GM12878 (cell line): ENCODE data around the gene BTC. TPM values are rescaled to one million over a fixed set of nuclear protein-coding genes. Genes with fewer than 3 reads are reported as not detected.

Experiments used
- ATAC-seq: fragments of 200-7000 bp; cut with Tn5 transposase; 3 replicates; pipeline ENCODE4 v1.9.1; 2020; ENCODE audit warnings: mild to moderate bottlenecking, moderate library complexity
- BruUV-seq: library from RNA; stranded (reverse); fragments of 400-500 nt; replicated peaks from 2 replicates; lab custom pipeline; 2021; lab: Mats Ljungman, UMichigan
- CTCF ChIA-PET: fragments of 300-600 bp; sonication (Branson Sonifier 250); formaldehyde crosslinking; extraction: SDS; loops from one replicate; lab custom pipeline; 2021; ENCODE audit warnings: inconsistent platforms; lab: Yijun Ruan, JAX
- POLR2A ChIA-PET: fragments of 350-600 bp; formaldehyde crosslinking; extraction: SDS; loops from one replicate; lab custom pipeline; 2021; ENCODE audit warnings: inconsistent platforms; lab: Charles Lee
- RAD21 ChIA-PET: fragments of 300-600 bp; sonication (Branson Sonifier 250); formaldehyde crosslinking; loops from one replicate; lab custom pipeline; 2023; ENCODE audit warnings: antibody characterized with exemption; ENCODE audit not compliant: unreplicated experiment; lab: Charles Lee
- SMC1A ChIA-PET: fragments of 300-600 bp; sonication (Branson Sonifier 250); formaldehyde crosslinking; loops from one replicate; lab custom pipeline; 2023; ENCODE audit not compliant: unreplicated experiment, uncharacterized antibody; lab: Charles Lee
- DNase-seq: peaks from one replicate; pipeline ENCODE4 v3.0.0-alpha.2; 2011; ENCODE audit warnings: low read depth, low spot score
- FAIRE-seq: peaks from 3 replicates; lab custom pipeline; 2011; peaks lifted over from hg19 to GRCh38; lab: Jason Lieb, UNC
- H2AFZ ChIP-seq: 2 replicates; pipeline ENCODE4 v1.6.0; 2011; ENCODE audit warnings: low read depth, low read length, control low read depth; ENCODE audit not compliant: control insufficient read depth
- H3K27ac ChIP-seq: 2 replicates; pipeline ENCODE4 v1.5.1; 2011; ENCODE audit warnings: control low read depth; ENCODE audit not compliant: control insufficient read depth, insufficient read depth
- H3K27me3 ChIP-seq, 2 experiments: replicated peaks in 1 of 2; 2 replicates each; pipeline versions ENCODE4 v1.6.0 to v1.6.1; 2011; ENCODE audit warnings: low read length in 1 of 2; ENCODE audit not compliant: control insufficient read depth in 2 of 2, insufficient read depth in 2 of 2
- H3K36me3 ChIP-seq, 2 experiments: 2 replicates each; pipeline ENCODE4 v1.5.1; 2011; ENCODE audit warnings: low read length in 1 of 2; ENCODE audit not compliant: control insufficient read depth in 2 of 2, insufficient read depth in 2 of 2
- H3K4me1 ChIP-seq: 2 replicates; pipeline ENCODE4 v1.6.1; 2011; ENCODE audit warnings: mild to moderate bottlenecking, low read length, moderate library complexity, mixed read lengths; ENCODE audit not compliant: control insufficient read depth, insufficient read depth
- H3K4me2 ChIP-seq: 2 replicates; pipeline ENCODE4 v1.6.0; 2011; ENCODE audit warnings: control low read depth; ENCODE audit not compliant: control insufficient read depth, insufficient read depth
- H3K4me3 ChIP-seq: fragments of 200-600 bp; sonication (generic); 2 replicates; pipeline ENCODE4 v1.5.1; 2016
- H3K79me2 ChIP-seq: 2 replicates; pipeline ENCODE4 v1.6.0; 2011; ENCODE audit warnings: low read length; ENCODE audit not compliant: control insufficient read depth, insufficient read depth
- H3K9ac ChIP-seq: 2 replicates; pipeline ENCODE4 v1.8.0; 2011; ENCODE audit warnings: low read length, control low read depth, mixed read lengths; ENCODE audit not compliant: control insufficient read depth, insufficient read depth
- H3K9me3 ChIP-seq: replicated peaks from 3 replicates; pipeline ENCODE4 v1.5.1; 2011; ENCODE audit warnings: mild to moderate bottlenecking, low read length; ENCODE audit not compliant: control insufficient read depth, insufficient read depth
- H4K20me1 ChIP-seq: 2 replicates; pipeline ENCODE4 v1.6.0; 2011; ENCODE audit not compliant: control insufficient read depth, insufficient read depth
- BACH1 ChIP-seq: fragments of 450-650 bp; IDR thresholded peaks from 2 replicates; pipeline ENCODE4 v1.6.1; 2017; ENCODE audit warnings: mild to moderate bottlenecking, borderline replicate concordance
- BRCA1 ChIP-seq: IDR thresholded peaks from 2 replicates; pipeline ENCODE4 v1.6.1; 2011; ENCODE audit warnings: low read depth, low read length, improper control_type of control experiment
- NFIC ChIP-seq: IDR thresholded peaks from 2 replicates; pipeline ENCODE4 v1.6.1; 2012; ENCODE audit warnings: low read depth, mild to moderate bottlenecking, inconsistent platforms, low read length, moderate library complexity
- NFYB ChIP-seq: IDR thresholded peaks from 2 replicates; pipeline ENCODE4 v1.6.1; 2011; ENCODE audit warnings: low read depth, mild to moderate bottlenecking, low read length, improper control_type of control experiment, moderate library complexity; ENCODE audit not compliant: insufficient read depth
- POU2F2 ChIP-seq: IDR thresholded peaks from 3 replicates; pipeline ENCODE4 v1.6.1; 2011; ENCODE audit warnings: low read depth, mild to moderate bottlenecking, low read length, borderline replicate concordance
- RAD51 ChIP-seq: fragments of 450-650 bp; IDR thresholded peaks from 2 replicates; pipeline ENCODE4 v1.6.1; 2016; ENCODE audit warnings: moderate library complexity, mild to moderate bottlenecking, inconsistent platforms
- RFX5 ChIP-seq: IDR thresholded peaks from 2 replicates; pipeline ENCODE4 v1.6.1; 2011; ENCODE audit warnings: low read depth, low read length, improper control_type of control experiment
- STAT3 ChIP-seq: IDR thresholded peaks from 2 replicates; pipeline ENCODE4 v1.6.1; 2011; ENCODE audit warnings: low read depth, low read length, improper control_type of control experiment
- ZBTB11 ChIP-seq: fragments of 450-650 bp; formaldehyde crosslinking; IDR thresholded peaks from 2 replicates; pipeline ENCODE4 v1.5.0; 2022; ENCODE audit warnings: mild to moderate bottlenecking, missing genetic modification characterization
- ZNF24 ChIP-seq: fragments of 450-650 bp; IDR thresholded peaks from 2 replicates; pipeline ENCODE4 v1.6.1; 2017; ENCODE audit warnings: antibody characterized with exemption, mild to moderate bottlenecking
- in situ Hi-C: fragments of 300-500 bp; cut with MboI; formaldehyde crosslinking; loops from 9 replicates; pipeline ENCODE4 v1.14.3; 2018; ENCODE audit warnings: mixed read lengths
- intact Hi-C: fragments of 100-400 bp; cut with micrococcal nuclease; formaldehyde crosslinking; loops from one replicate; pipeline ENCODE4 v1.14.2; 2022; ENCODE audit not compliant: unreplicated experiment
- polyA plus RNA-seq, 11 experiments: library from polyadenylated mRNA; depleted of rRNA in 4 of 11; unstranded in 6 of 11; stranded (reverse) in 5 of 11; fragments of >200 nt; fragmentation: Nextera tagmentation in 4 of 11; fragmentation: Illumina TruSeq in 1 of 11; extraction: Ambion mirVana in 4 of 11; extraction: Trizol in 1 of 11; gene quantifications; 1 replicate in 1 of 11; 2 replicates in 10 of 11; pipeline versions ENCODE4 v1.2.1 to v1.2.3, GENCODE V29; 2011 to 2016; ENCODE audit warnings: inconsistent platforms in 2 of 11, missing spikeins in 2 of 11, low read depth in 1 of 11
- total RNA-seq, 4 experiments: library from RNA; depleted of rRNA in 3 of 4; stranded (reverse); fragments of >200 nt in 3 of 4; fragmentation: Illumina TruSeq in 1 of 4; extraction: Trizol in 1 of 4; gene quantifications; 2 replicates each; pipeline versions ENCODE4 v1.2.1 to v1.2.3, GENCODE V29; 2013 to 2021
- TF ChIP-seq, protein P1 (sequence below): fragments of 450-650 bp; IDR thresholded peaks from 2 replicates; pipeline ENCODE4 v1.6.1; 2017; ENCODE audit warnings: borderline replicate concordance

BTC gene
- total and polyA plus RNA-seq, 10 of the 15 experiments (the other 5 are each of a cell fraction or from before 2014, with no cell fraction given), result not detected

DNA sequence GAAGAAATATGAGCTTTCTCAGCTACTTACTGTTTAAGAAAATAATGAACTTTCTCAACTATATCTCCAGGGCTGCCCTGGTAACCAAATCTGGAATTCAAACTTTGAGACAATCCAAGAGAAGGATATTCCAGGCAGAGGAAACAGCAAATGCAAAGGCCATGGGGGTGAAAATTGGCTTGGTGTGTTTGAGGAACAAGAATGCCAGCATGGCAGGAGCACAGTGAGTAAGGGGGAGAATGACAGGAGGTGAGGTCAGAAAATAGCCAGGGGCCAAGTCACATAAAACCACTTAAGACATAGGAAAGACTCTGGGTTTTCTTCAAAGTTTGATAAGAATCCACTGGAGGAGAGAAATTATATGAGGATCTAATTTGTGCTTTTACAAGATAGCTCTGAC lies 27.2 kb upstream of the BTC start:
- Histone ChIP-seq H3K4me3 (no peak overlapping the region), H3K27ac (no peak overlapping the region), H3K9me3 (no peaks in the 10 kb centered on the region), H4K20me1 (no peaks in the 10 kb centered on the region), H3K4me2 (no peak overlapping the region), H3K79me2 (no peaks in the 10 kb centered on the region), H3K4me1 (no peaks in the 10 kb centered on the region), H3K36me3 (no peaks in the 10 kb centered on the region), H2AFZ (no peak overlapping the region), H3K27me3 (no peaks in the 10 kb centered on the region), H3K9ac (no peak overlapping the region)
- DNase-seq (no peak), FAIRE-seq (no peak), ATAC-seq (no peak)
- no TSS peak for BruUV-seq
- POLR2A ChIA-PET, result no interaction called here
- SMC1A ChIA-PET, result no interaction called here
- CTCF ChIA-PET, result interaction anchor here (1.0 to 1.2 kb wide), 2 partner anchors 12 to 77 kb away, joined by 3 to 5 read pairs; no protein-coding TSS in a partner anchor
- RAD21 ChIA-PET, result no interaction called here
- TF ChIP-seq NFIC, result no peak
- no peak for TF ChIP-seq STAT3
- intact Hi-C loops, result no loop called here
- in situ Hi-C loops, result no loop called here

GRCh38 chr4:74814052-74814451 lies 19.7 kb upstream of the BTC start:
- no peaks in the 10 kb centered on the region for H3K79me2 ChIP-seq
- ChIA-PET CTCF (no interaction called here), RAD21 (no interaction called here), SMC1A (interaction anchor here (1.1 kb wide), 1 partner anchor 11 kb away, joined by 3 read pairs; no protein-coding TSS in a partner anchor), POLR2A (no interaction called here)
- H3K9me3 ChIP-seq, result no peaks in the 10 kb centered on the region
- no peak overlapping the region for H3K27ac ChIP-seq
- no peak overlapping the region for H3K4me2 ChIP-seq
- intact Hi-C loops, result no loop called here
- H3K4me1 ChIP-seq, result no peaks in the 10 kb centered on the region
- no peaks in the 10 kb centered on the region for H3K27me3 ChIP-seq
- ATAC-seq, result no peak
- no TSS peak for BruUV-seq
- no peak overlapping the region for H2AFZ ChIP-seq
- in situ Hi-C loops, result no loop called here
- no peak overlapping the region for H3K9ac ChIP-seq
- no peaks in the 10 kb centered on the region for H3K36me3 ChIP-seq
- no peak for FAIRE-seq
- H4K20me1 ChIP-seq, result no peaks in the 10 kb centered on the region
- DNase-seq, result no peak
- no peak overlapping the region for H3K4me3 ChIP-seq
- TF ChIP-seq NFYB (no peak), ZNF24 (no peak), RFX5 (no peak), RAD51 (no peak), POU2F2 (no peak), BACH1 (no peak), BRCA1 (no peak), ZBTB11 (no peak)
- TF ChIP-seq, protein P1, sequence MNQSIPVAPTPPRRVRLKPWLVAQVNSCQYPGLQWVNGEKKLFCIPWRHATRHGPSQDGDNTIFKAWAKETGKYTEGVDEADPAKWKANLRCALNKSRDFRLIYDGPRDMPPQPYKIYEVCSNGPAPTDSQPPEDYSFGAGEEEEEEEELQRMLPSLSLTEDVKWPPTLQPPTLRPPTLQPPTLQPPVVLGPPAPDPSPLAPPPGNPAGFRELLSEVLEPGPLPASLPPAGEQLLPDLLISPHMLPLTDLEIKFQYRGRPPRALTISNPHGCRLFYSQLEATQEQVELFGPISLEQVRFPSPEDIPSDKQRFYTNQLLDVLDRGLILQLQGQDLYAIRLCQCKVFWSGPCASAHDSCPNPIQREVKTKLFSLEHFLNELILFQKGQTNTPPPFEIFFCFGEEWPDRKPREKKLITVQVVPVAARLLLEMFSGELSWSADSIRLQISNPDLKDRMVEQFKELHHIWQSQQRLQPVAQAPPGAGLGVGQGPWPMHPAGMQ, result no peak
